Activated CD4-positive, CD25-positive, alpha-beta regulatory T cell treated with anti-CD3 and anti-CD28 coated beads, Interleukin-2, amount 50 U/mL, for 72 hours (primary cell): Measurements from ENCODE around the gene KCNK4.

Experiments
- DNase-seq: peaks from one replicate; pipeline ENCODE4 v3.0.0; 2021

The KCNK4 gene

GRCh38 chr11:64331569-64332371 lies 40.7 kb downstream of the KCNK4 start:
- DNase-seq: peak; percentile 77

GRCh38 chr11:64333556-64333955 lies 42.5 kb downstream of the KCNK4 start:
- DNase-seq: no peak

- no peak for DNase-seq
Measured at GRCh38 chr11:64334764-64335735, 43.9 kb downstream of the KCNK4 start.

GRCh38 chr11:64337538-64338249 lies 46.6 kb downstream of the KCNK4 start:
- no peak for DNase-seq

- DNase-seq: no peak
Measured at GRCh38 chr11:64338716-64339115, 47.6 kb downstream of the KCNK4 start.

- no peak for DNase-seq
Measured at GRCh38 chr11:64339286-64339685, 48.2 kb downstream of the KCNK4 start.

GRCh38 chr11:64339754-64340408 lies 48.8 kb downstream of the KCNK4 start, which contains the start of gene CCDC88B:
CCDC88B (plus strand) TSS chr11:64340204; CDS start chr11:64340267, 63 bp downstream.
- peak; percentile 83 for DNase-seq

- peak; percentile 81 for DNase-seq
Measured at GRCh38 chr11:64340671-64341335, 49.7 kb downstream of the KCNK4 start.

GRCh38 chr11:64341429-64341828 lies 50.3 kb downstream of the KCNK4 start:
- no peak for DNase-seq

GRCh38 chr11:64341851-64342791 lies 51.0 kb downstream of the KCNK4 start:
- peak; percentile 86 for DNase-seq

GRCh38 chr11:64342869-64343745 lies 52.0 kb downstream of the KCNK4 start:
- DNase-seq: no peak

GRCh38 chr11:64343767-64344559 lies 52.9 kb downstream of the KCNK4 start:
- no peak for DNase-seq

- no peak for DNase-seq
Measured at GRCh38 chr11:64344787-64345186, 53.7 kb downstream of the KCNK4 start.

- no peak for DNase-seq
Measured at GRCh38 chr11:64347193-64347867, 56.2 kb downstream of the KCNK4 start.

- no peak for DNase-seq
Measured at GRCh38 chr11:64348383-64349024, 57.4 kb downstream of the KCNK4 start.

GRCh38 chr11:64349025-64349387 lies 57.9 kb downstream of the KCNK4 start:
- no peak for DNase-seq

- no peak for DNase-seq
Measured at GRCh38 chr11:64349404-64349803, 58.3 kb downstream of the KCNK4 start.
